ENCODE data around the gene CARD11. TPM values are rescaled to one million over a fixed set of nuclear protein-coding genes. Genes with fewer than 3 reads are reported as not detected.
A peak's percentile ranks its signal among the peaks of the same experiment; 100 is the strongest.

CARD11 gene
- total and polyA plus RNA-seq, 2 experiments from 2014 or later = 17.7 to 29.0 TPM

- no peak overlapping the region for H3K27ac ChIP-seq (ENCODE audit: low read depth)
- TF ChIP-seq, protein P1, sequence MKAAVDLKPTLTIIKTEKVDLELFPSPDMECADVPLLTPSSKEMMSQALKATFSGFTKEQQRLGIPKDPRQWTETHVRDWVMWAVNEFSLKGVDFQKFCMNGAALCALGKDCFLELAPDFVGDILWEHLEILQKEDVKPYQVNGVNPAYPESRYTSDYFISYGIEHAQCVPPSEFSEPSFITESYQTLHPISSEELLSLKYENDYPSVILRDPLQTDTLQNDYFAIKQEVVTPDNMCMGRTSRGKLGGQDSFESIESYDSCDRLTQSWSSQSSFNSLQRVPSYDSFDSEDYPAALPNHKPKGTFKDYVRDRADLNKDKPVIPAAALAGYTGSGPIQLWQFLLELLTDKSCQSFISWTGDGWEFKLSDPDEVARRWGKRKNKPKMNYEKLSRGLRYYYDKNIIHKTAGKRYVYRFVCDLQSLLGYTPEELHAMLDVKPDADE (IDR thresholded peaks at IDR 0.05) = no peak
- no peak for TF ChIP-seq ZNF331 (CRISPR knock-in tag; IDR thresholded peaks at IDR 0.05; ENCODE audit: low read depth)
- no peak for TF ChIP-seq STAT1 (IDR thresholded peaks at IDR 0.05; ENCODE audit: unreplicated experiment)
- TF ChIP-seq JUNB (IDR thresholded peaks at IDR 0.05; ENCODE audit: unreplicated experiment) = no peak
- no peak for TF ChIP-seq EZH2phosphoT487 (IDR thresholded peaks at IDR 0.05; ENCODE audit: unreplicated experiment)
- no peak for TF ChIP-seq NANOG (IDR thresholded peaks at IDR 0.05; ENCODE audit: borderline replicate concordance)
- TF ChIP-seq REST (IDR thresholded peaks at IDR 0.05; ENCODE audit: unreplicated experiment) = no peak
- no peak for TF ChIP-seq CTCF (conservative IDR thresholded peaks at IDR 0.05; ENCODE audit: low read depth in 2 of 2)
- no peaks in the 10 kb centered on the region for H4K20me1 ChIP-seq (replicated peaks; ENCODE audit: insufficient read depth)
- Mint-ChIP-seq H3K9me3 (no peaks in the 10 kb centered on the region), H3K4me1 (peaks cover 14% of the 10 kb centered on the region), H3K27ac (no peak overlapping the region), H3K4me3 (no peak overlapping the region), H3K36me3 (ENCODE audit: low read depth) (no peaks in the 10 kb centered on the region), H3K27me3 (ENCODE audit: insufficient read depth, low read depth, poor library complexity) (peaks cover 4% of the 10 kb centered on the region)
- H2AFZ ChIP-seq = no peak overlapping the region
- no peak overlapping the region for H3K4me2 ChIP-seq
- no peaks in the 10 kb centered on the region for H3K27me3 ChIP-seq (ENCODE audit: insufficient read depth)
- H3K9me2 ChIP-seq (ENCODE audit: insufficient read depth) = no peaks in the 10 kb centered on the region
- H3K36me3 ChIP-seq (ENCODE audit: insufficient read depth) = no peaks in the 10 kb centered on the region
- ATAC-seq = no peak
- no peaks in the 10 kb centered on the region for H3K79me2 ChIP-seq (replicated peaks; ENCODE audit: insufficient read depth)
- H3K4me3 ChIP-seq = no peak overlapping the region
- no peak for DNase-seq (ENCODE audit: low spot score)
- 0 out of 2 replicates have a peak, but pooled peaks cover 7% of the 10 kb centered on the region for H3F3A ChIP-seq (replicated peaks; ENCODE audit: low read depth)
- peaks cover 13% of the 10 kb centered on the region; the same call in 1 of the 2 replicates for H3K4me1 ChIP-seq (ENCODE audit: insufficient read depth)
These were observed 182.2 kb downstream of the CARD11 start for GRCh38 chr7:2861509-2861908.

GRCh38 chr7:2860627-2861133, 183.0 kb downstream of the CARD11 start:
- H3K4me3 Mint-ChIP-seq = no peak overlapping the region
- Histone ChIP-seq H3K4me2 (no peak overlapping the region), H4K20me1 (replicated peaks; ENCODE audit: insufficient read depth) (no peaks in the 10 kb centered on the region), H3K79me2 (replicated peaks; ENCODE audit: insufficient read depth) (no peaks in the 10 kb centered on the region), H3K9me2 (ENCODE audit: insufficient read depth) (no peaks in the 10 kb centered on the region), H3K27ac (ENCODE audit: low read depth) (no peak overlapping the region), H3K36me3 (ENCODE audit: insufficient read depth) (no peaks in the 10 kb centered on the region), H3K27me3 (ENCODE audit: insufficient read depth) (no peaks in the 10 kb centered on the region), H3F3A (replicated peaks; ENCODE audit: low read depth) (0 out of 2 replicates have a peak, but pooled peaks cover 7% of the 10 kb centered on the region), H3K4me3 (no peak overlapping the region), H3K4me1 (ENCODE audit: insufficient read depth) (peaks cover 13% of the 10 kb centered on the region; the same call in 1 of the 2 replicates), H2AFZ (peak overlapping the region; percentile 38; the same call in 1 of the 2 replicates)
- no peak for DNase-seq (ENCODE audit: low spot score)
- peaks cover 3% of the 10 kb centered on the region for H3K27me3 Mint-ChIP-seq (ENCODE audit: insufficient read depth, low read depth, poor library complexity)
- ATAC-seq = no peak
- H3K36me3 Mint-ChIP-seq (ENCODE audit: low read depth) = no peaks in the 10 kb centered on the region
- H3K4me1 Mint-ChIP-seq = peaks cover 14% of the 10 kb centered on the region
- no peak overlapping the region for H3K27ac Mint-ChIP-seq
- no peaks in the 10 kb centered on the region for H3K9me3 Mint-ChIP-seq
- TF ChIP-seq EZH2phosphoT487 (IDR thresholded peaks at IDR 0.05; ENCODE audit: unreplicated experiment) (no peak), CREB1 (CRISPR knock-in tag; IDR thresholded peaks at IDR 0.05; ENCODE audit: low read depth) (no peak), ZNF331 (CRISPR knock-in tag; IDR thresholded peaks at IDR 0.05; ENCODE audit: low read depth) (no peak), REST (IDR thresholded peaks at IDR 0.05; ENCODE audit: unreplicated experiment) (no peak), JUNB (IDR thresholded peaks at IDR 0.05; ENCODE audit: unreplicated experiment) (no peak), POLR2AphosphoS5 (IDR thresholded peaks at IDR 0.05; ENCODE audit: low read depth) (no peak), ZNF114 (CRISPR knock-in tag; IDR thresholded peaks at IDR 0.05) (no peak), NANOG (IDR thresholded peaks at IDR 0.05; ENCODE audit: borderline replicate concordance) (no peak), STAT1 (IDR thresholded peaks at IDR 0.05; ENCODE audit: unreplicated experiment) (no peak), EZH2 (IDR thresholded peaks at IDR 0.05; ENCODE audit: low read depth, unreplicated experiment) (no peak)
- TF ChIP-seq, protein P1 (IDR thresholded peaks at IDR 0.05) = no peak
